ENCODE measurements around the gene HPN. TPM values are rescaled to one million over a fixed set of nuclear protein-coding genes. Genes with fewer than 3 reads are reported as not detected.

Gene HPN
- total and polyA plus RNA-seq, 2 experiments from 2014 or later: 150 to 241 TPM

DNA sequence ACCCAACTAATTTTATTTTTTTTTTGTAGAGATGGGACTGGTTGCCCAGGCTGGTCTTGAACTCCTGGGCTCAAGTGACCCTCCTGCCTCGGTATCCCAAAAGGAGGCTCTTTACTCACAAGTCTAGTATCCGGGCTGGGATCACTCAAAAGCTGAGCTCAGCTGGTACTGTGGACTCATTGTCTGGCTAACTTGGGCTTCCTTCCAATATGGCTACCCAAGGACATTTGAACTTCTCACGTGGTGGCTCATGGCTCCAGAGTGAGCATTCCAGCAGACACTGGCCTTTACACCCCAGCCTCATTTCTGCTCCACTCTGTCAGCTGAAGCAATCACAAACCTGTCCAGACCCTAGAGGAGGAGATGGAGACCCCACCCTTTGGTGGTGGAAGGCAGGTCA lies 28.9 kb downstream of the HPN start:
- TF ChIP-seq EZH2phosphoT487 (IDR thresholded peaks at IDR 0.05; ENCODE audit: low read depth, severe bottlenecking, unreplicated experiment): no peak
- TF ChIP-seq, protein P1, sequence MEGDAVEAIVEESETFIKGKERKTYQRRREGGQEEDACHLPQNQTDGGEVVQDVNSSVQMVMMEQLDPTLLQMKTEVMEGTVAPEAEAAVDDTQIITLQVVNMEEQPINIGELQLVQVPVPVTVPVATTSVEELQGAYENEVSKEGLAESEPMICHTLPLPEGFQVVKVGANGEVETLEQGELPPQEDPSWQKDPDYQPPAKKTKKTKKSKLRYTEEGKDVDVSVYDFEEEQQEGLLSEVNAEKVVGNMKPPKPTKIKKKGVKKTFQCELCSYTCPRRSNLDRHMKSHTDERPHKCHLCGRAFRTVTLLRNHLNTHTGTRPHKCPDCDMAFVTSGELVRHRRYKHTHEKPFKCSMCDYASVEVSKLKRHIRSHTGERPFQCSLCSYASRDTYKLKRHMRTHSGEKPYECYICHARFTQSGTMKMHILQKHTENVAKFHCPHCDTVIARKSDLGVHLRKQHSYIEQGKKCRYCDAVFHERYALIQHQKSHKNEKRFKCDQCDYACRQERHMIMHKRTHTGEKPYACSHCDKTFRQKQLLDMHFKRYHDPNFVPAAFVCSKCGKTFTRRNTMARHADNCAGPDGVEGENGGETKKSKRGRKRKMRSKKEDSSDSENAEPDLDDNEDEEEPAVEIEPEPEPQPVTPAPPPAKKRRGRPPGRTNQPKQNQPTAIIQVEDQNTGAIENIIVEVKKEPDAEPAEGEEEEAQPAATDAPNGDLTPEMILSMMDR (IDR thresholded peaks at IDR 0.05; ENCODE audit: poor library complexity): no peak
- TF ChIP-seq EZH2 (IDR thresholded peaks at IDR 0.05; ENCODE audit: borderline replicate concordance): no peak
- no peak for DNase-seq (ENCODE audit: low spot score)
- H4K20me1 ChIP-seq (ENCODE audit: insufficient read depth, poor library complexity, severe bottlenecking): no peaks in the 10 kb centered on the region
- no peaks in the 10 kb centered on the region for H3K27me3 ChIP-seq
- H3K4me3 ChIP-seq: no peak overlapping the region
- H3K4me2 ChIP-seq: no peak overlapping the region
- no peak overlapping the region for H3K27ac ChIP-seq
- H3K4me1 ChIP-seq (ENCODE audit: insufficient read depth): peaks cover 7% of the 10 kb centered on the region
- no peaks in the 10 kb centered on the region for H3K79me2 ChIP-seq
- 95% methylated on average over 3 of the region's 3 CpGs for WGBS (ENCODE audit: low lambda C conversion rate, missing lambda C conversion rate)
- H3K9me2 ChIP-seq (replicated peaks; ENCODE audit: insufficient read depth): no peaks in the 10 kb centered on the region
- no peak overlapping the region for H2AFZ ChIP-seq
- no peaks in the 10 kb centered on the region for H3K9me3 ChIP-seq (ENCODE audit: low read depth)
- no peaks in the 10 kb centered on the region for H3K36me3 ChIP-seq (replicated peaks; ENCODE audit: insufficient read depth, low read depth)

DNA sequence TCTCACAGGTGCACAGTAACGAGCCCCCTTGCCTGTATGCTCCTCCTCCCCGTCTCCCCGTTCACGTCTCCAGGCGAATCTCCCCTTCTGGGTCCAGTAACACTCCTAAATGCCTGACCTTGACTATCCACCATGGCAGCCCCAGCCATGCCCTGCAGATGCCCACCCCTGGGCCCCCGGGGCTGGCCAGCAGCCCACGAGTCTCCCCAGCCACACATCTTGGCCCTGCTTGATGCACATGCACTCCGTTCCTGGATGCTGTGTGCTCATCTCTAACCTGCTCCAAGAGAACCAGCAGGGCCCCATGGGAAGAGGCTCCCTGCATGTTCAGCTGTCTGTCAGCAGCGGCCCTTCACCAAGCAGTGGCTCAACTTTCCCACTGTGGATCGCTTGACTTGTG lies 32.0 kb downstream of the HPN start:
- no peak overlapping the region for H3K4me3 ChIP-seq
- no peak overlapping the region for H3K4me2 ChIP-seq
- H3K79me2 ChIP-seq: no peaks in the 10 kb centered on the region
- no peaks in the 10 kb centered on the region for H3K27me3 ChIP-seq
- no peak overlapping the region for H2AFZ ChIP-seq
- TF ChIP-seq, protein P1 (IDR thresholded peaks at IDR 0.05; ENCODE audit: poor library complexity): no peak
- TF ChIP-seq EZH2phosphoT487 (IDR thresholded peaks at IDR 0.05; ENCODE audit: low read depth, severe bottlenecking, unreplicated experiment) (no peak), EZH2 (IDR thresholded peaks at IDR 0.05; ENCODE audit: borderline replicate concordance) (no peak)
- H3K27ac ChIP-seq: no peak overlapping the region
- no peaks in the 10 kb centered on the region for H3K9me2 ChIP-seq (replicated peaks; ENCODE audit: insufficient read depth)
- no peaks in the 10 kb centered on the region for H4K20me1 ChIP-seq (ENCODE audit: insufficient read depth, poor library complexity, severe bottlenecking)
- peaks cover 3% of the 10 kb centered on the region for H3K4me1 ChIP-seq (ENCODE audit: insufficient read depth)
- no peaks in the 10 kb centered on the region for H3K36me3 ChIP-seq (replicated peaks; ENCODE audit: insufficient read depth, low read depth)
- WGBS (ENCODE audit: low lambda C conversion rate, missing lambda C conversion rate): 87% methylated on average over 10 of the region's 10 CpGs
- no peak for DNase-seq (ENCODE audit: low spot score)
- H3K9me3 ChIP-seq (ENCODE audit: low read depth): no peaks in the 10 kb centered on the region

DNA sequence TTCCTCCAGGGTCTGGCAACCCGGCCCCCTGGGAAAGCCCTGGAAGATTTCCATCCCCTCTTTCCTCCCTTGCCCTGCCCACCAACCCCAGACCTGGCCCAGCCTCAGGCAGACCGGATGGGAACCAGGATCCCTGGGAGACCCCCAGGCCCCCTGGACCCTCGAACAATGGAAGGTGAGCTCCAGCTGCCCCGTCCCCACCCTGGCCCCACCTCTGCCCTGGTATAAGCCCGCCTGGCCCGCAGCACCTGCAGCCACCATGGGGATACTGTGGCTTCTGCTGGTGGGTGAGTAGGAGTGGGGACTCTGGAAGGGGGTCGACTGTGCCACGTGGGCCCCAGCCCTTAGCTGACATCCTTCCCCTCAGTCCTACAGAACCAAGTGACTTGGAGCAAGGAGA lies 32.4 kb downstream of the HPN start:
- TF ChIP-seq EZH2 (IDR thresholded peaks at IDR 0.05; ENCODE audit: borderline replicate concordance) (no peak), EZH2phosphoT487 (IDR thresholded peaks at IDR 0.05; ENCODE audit: low read depth, severe bottlenecking, unreplicated experiment) (no peak)
- TF ChIP-seq, protein P1 (IDR thresholded peaks at IDR 0.05; ENCODE audit: poor library complexity): no peak
- no peak for DNase-seq (ENCODE audit: low spot score)
- Histone ChIP-seq H3K36me3 (replicated peaks; ENCODE audit: insufficient read depth, low read depth) (no peaks in the 10 kb centered on the region), H3K9me2 (replicated peaks; ENCODE audit: insufficient read depth) (no peaks in the 10 kb centered on the region), H3K4me2 (no peak overlapping the region), H3K4me3 (no peak overlapping the region), H3K79me2 (no peaks in the 10 kb centered on the region), H3K9me3 (ENCODE audit: low read depth) (no peaks in the 10 kb centered on the region), H4K20me1 (ENCODE audit: insufficient read depth, poor library complexity, severe bottlenecking) (no peaks in the 10 kb centered on the region), H3K27ac (no peak overlapping the region), H2AFZ (no peak overlapping the region), H3K4me1 (ENCODE audit: insufficient read depth) (no peaks in the 10 kb centered on the region), H3K27me3 (no peaks in the 10 kb centered on the region)
- WGBS (ENCODE audit: low lambda C conversion rate, missing lambda C conversion rate): 93% methylated on average over 6 of the region's 8 CpGs
